Nucleus accumbens (tissue), 56 donors: ENCODE results near the gene RIC3.

Experiments used
- DNase-seq, 56 donors: peaks; one replicate each; lab custom pipeline; 2025; lab: John Stamatoyannopoulos, UW

RIC3 gene, protein sequence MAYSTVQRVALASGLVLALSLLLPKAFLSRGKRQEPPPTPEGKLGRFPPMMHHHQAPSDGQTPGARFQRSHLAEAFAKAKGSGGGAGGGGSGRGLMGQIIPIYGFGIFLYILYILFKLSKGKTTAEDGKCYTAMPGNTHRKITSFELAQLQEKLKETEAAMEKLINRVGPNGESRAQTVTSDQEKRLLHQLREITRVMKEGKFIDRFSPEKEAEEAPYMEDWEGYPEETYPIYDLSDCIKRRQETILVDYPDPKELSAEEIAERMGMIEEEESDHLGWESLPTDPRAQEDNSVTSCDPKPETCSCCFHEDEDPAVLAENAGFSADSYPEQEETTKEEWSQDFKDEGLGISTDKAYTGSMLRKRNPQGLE

DNA sequence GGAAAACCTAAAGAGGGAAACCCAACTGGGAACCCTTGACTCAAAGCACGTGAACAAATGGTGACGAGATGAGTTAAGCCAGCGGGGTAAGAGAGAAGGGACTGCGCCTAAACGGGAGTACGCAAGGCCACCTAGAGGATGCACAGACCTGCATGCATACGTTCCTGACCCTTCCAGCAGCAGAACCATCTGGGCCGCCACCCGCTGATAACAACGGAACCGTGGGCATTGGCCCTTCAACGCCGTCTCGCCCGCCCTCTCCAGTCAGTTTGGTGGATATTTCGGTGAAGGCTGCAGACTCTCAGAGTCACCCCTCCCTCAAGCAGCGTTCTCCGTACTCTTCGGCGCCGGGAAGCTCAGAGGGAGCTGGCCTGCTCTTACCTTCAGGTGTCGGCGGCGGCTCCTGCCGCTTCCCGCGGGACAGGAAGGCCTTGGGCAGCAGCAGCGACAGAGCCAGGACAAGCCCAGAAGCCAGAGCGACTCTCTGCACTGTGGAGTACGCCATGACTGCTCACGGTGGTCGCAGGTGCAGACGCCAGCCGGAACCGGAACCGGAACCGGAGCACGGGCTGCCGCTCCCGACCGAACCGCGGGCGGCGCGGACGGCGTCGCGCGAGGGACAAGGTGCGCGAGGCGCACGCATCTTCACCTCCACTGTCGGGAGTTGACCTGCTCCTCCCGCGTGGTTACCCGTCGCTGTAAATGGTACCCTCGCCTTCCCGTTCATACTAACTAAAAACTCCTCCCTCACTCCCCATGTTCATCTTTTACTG lies at the start of gene RIC3:
Gene RIC3 (minus strand): TSS at position 541 of the 773 bp plus-strand sequence. CDS start 36 bp downstream, at position 505.
- peak in 55 of 56 donors; percentile 3 to 86 (median 57) for DNase-seq

DNA sequence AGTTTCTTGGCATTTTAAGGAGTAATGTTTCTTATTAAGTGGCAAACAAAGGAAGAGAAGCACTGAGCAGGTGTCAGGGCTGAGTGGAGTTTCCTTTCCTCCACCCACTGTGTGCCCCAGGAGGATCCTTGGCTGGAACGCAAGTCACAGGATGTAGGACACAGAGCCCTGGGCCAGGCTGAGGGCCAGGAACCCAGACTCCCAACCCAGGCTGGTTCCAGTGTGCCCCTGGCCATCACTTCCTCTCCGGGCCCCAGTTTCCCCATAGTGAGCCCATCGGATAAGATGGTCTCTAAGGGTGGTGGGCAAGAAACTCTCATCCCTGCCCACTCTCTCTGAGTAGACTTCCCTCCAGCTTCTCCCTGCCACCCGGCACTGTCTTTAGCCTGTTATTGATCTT lies 49.6 kb upstream of the RIC3 start:
- DNase-seq: no peak

- DNase-seq: no peak
These were observed 49.1 kb upstream of the RIC3 start for GRCh38 chr11:8217926-8218325.

- no peak for DNase-seq
These were observed 48.3 kb upstream of the RIC3 start for GRCh38 chr11:8217136-8217535.

GRCh38 chr11:8213376-8213775 lies 44.6 kb upstream of the RIC3 start:
- no peak for DNase-seq

- DNase-seq: peak in 5 of 56 donors; percentile 4 to 49 (median 22)
These were observed 40.5 kb upstream of the RIC3 start for GRCh38 chr11:8209208-8209807.

GRCh38 chr11:8207080-8208000 lies 38.5 kb upstream of the RIC3 start:
- no peak for DNase-seq

DNA sequence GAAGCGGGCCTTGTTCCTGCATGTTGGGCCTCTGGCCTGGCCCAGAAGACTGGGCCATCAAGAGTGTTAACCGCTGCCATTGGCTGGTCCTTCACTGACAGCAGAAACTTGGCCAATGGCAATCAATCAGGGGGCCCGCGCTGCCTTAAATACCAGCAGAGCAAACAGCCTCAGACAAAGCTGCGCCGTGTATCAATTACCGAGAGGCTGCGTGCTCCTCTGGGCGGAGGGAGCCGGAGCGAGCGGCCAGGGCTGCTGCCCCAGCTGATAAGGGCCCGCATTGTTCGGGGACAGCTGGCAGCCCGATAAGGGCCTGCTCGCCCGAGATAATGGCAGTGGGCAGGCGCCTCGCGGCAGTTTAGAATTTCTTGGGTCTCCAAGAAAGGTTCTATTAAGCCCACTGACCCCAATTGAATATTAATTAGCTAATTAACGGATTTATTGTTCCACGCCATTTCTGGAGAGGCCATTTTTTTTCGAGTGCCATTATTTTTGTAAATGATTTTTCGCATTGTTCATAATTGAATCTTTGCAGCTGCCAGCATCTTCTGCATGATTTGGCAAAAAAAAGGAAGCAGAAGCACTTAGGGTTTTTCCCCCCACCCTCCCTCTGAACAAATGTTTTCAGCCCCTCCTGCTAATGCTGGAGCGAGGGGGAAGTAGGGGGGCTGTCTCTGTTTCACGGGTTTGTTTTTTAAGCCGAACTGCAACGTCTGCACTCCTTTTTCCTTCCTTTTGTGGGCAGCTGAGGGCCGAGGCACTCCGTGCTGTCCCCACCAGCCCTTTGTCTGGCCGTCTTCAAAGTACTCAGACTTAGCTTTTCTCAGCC lies 37.6 kb upstream of the RIC3 start:
- DNase-seq: peak in 51 of 56 donors; percentile 16 to 87 (median 65)

GRCh38 chr11:8205566-8205965 lies 36.7 kb upstream of the RIC3 start:
- DNase-seq: no peak

GRCh38 chr11:8204596-8204995 lies 35.8 kb upstream of the RIC3 start:
- no peak for DNase-seq

DNA sequence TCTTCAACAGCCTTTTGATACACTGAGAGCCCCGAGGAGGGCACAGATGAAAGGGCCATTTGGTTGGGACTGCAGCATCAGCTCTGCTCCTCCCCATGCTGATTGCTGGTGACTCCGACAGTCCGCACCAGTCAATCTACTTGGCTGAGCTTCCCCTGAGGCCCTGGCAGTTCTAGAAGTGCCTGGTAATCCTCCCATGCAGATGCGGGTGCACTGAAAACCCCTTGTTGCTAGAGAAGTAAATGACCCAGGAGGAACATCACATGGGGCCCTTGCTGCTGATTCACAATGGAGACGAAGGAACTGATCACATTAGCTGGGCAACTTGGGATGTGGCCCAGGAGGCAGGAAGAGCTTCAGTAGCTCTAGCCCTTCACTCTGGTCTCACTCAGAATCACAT lies 35.2 kb upstream of the RIC3 start:
- DNase-seq: no peak

- no peak for DNase-seq
These were observed 34.5 kb upstream of the RIC3 start for GRCh38 chr11:8203414-8203715.

- DNase-seq: peak in 2 of 56 donors; percentile 21 to 31
These were observed 33.9 kb upstream of the RIC3 start for GRCh38 chr11:8202516-8203413.

- no peak for DNase-seq
These were observed 33.0 kb upstream of the RIC3 start for GRCh38 chr11:8201644-8202365.

- DNase-seq: no peak
These were observed 30.9 kb upstream of the RIC3 start for GRCh38 chr11:8199676-8200075.

- no peak for DNase-seq
These were observed 27.9 kb upstream of the RIC3 start for GRCh38 chr11:8196749-8197148.

GRCh38 chr11:8194956-8195355 lies 26.1 kb upstream of the RIC3 start:
- no peak for DNase-seq

GRCh38 chr11:8192896-8193209 lies 24.0 kb upstream of the RIC3 start:
- DNase-seq: peak in 10 of 56 donors; percentile 5 to 54 (median 30)
